Central memory CD8-positive, alpha-beta T cell (primary cell): Measurements from ENCODE around the gene FRMPD4.

ENCODE experiments used
- ATAC-seq: fragments of 150-1000 bp; cut with Tn5 transposase; replicated peaks from 2 replicates; pipeline ENCODE4 v1.10.0; 2022; ENCODE audit warnings: mild to moderate bottlenecking, moderate FRiP score, moderate number of reproducible peaks; ENCODE audit not compliant: poor library complexity, severe bottlenecking; ENCODE audit errors: extremely low read depth
- DNase-seq, 2 donors: peaks; one replicate each; pipeline ENCODE4 v3.0.0; 2021; ENCODE audit warnings: low spot score in 2 of 2
- H3K27ac Mint-ChIP-seq: one replicate; pipeline ENCODE4 v1.8.0; 2022; ENCODE audit warnings: low read depth, mild to moderate bottlenecking, moderate library complexity, mixed read lengths
- H3K27me3 Mint-ChIP-seq: one replicate; pipeline ENCODE4 v1.8.0; 2022; ENCODE audit warnings: mixed read lengths
- H3K36me3 Mint-ChIP-seq: one replicate; pipeline ENCODE4 v1.8.0; 2022; ENCODE audit warnings: mild to moderate bottlenecking, moderate library complexity, mixed read lengths; ENCODE audit not compliant: insufficient read depth
- H3K4me1 Mint-ChIP-seq: one replicate; pipeline ENCODE4 v1.8.0; 2022; ENCODE audit warnings: mixed read lengths
- H3K4me3 Mint-ChIP-seq: one replicate; pipeline ENCODE4 v1.8.0; 2022; ENCODE audit warnings: mild to moderate bottlenecking, moderate library complexity, mixed read lengths
- H3K9me3 Mint-ChIP-seq: one replicate; pipeline ENCODE4 v1.8.0; 2022; ENCODE audit warnings: mixed read lengths

The FRMPD4 gene

GRCh38 chrX:12548746-12549145 is 410.5 kb downstream of the FRMPD4 start:
- DNase-seq (no peak), ATAC-seq (no peak)
- Mint-ChIP-seq H3K4me1 (no peaks in the 10 kb centered on the region), H3K36me3 (no peaks in the 10 kb centered on the region), H3K27ac (no peak overlapping the region), H3K4me3 (no peak overlapping the region), H3K9me3 (no peaks in the 10 kb centered on the region), H3K27me3 (no peaks in the 10 kb centered on the region)

GRCh38 chrX:12554206-12554605 is 415.9 kb downstream of the FRMPD4 start:
- Mint-ChIP-seq H3K27me3 (no peaks in the 10 kb centered on the region), H3K4me1 (no peaks in the 10 kb centered on the region), H3K27ac (no peak overlapping the region), H3K36me3 (no peaks in the 10 kb centered on the region), H3K9me3 (no peaks in the 10 kb centered on the region), H3K4me3 (no peak overlapping the region)
- no peak for ATAC-seq
- no peak for DNase-seq

- H3K9me3 Mint-ChIP-seq: no peaks in the 10 kb centered on the region
- DNase-seq (no peak), ATAC-seq (no peak)
- no peaks in the 10 kb centered on the region for H3K27me3 Mint-ChIP-seq
- H3K27ac Mint-ChIP-seq: no peak overlapping the region
- no peaks in the 10 kb centered on the region for H3K4me1 Mint-ChIP-seq
- no peak overlapping the region for H3K4me3 Mint-ChIP-seq
- H3K36me3 Mint-ChIP-seq: no peaks in the 10 kb centered on the region
Measured at GRCh38 chrX:12563121-12563520, 424.8 kb downstream of the FRMPD4 start.

- H3K27me3 Mint-ChIP-seq: no peaks in the 10 kb centered on the region
- H3K9me3 Mint-ChIP-seq: no peaks in the 10 kb centered on the region
- no peak for ATAC-seq
- H3K36me3 Mint-ChIP-seq: no peaks in the 10 kb centered on the region
- H3K27ac Mint-ChIP-seq: no peak overlapping the region
- H3K4me3 Mint-ChIP-seq: no peak overlapping the region
- DNase-seq: no peak
- H3K4me1 Mint-ChIP-seq: no peaks in the 10 kb centered on the region
Measured at GRCh38 chrX:12564221-12564620, 425.9 kb downstream of the FRMPD4 start.

GRCh38 chrX:12567857-12568256 is 429.6 kb downstream of the FRMPD4 start:
- Mint-ChIP-seq H3K27me3 (no peaks in the 10 kb centered on the region), H3K9me3 (no peaks in the 10 kb centered on the region), H3K27ac (no peak overlapping the region), H3K36me3 (no peaks in the 10 kb centered on the region), H3K4me3 (no peak overlapping the region), H3K4me1 (no peaks in the 10 kb centered on the region)
- DNase-seq (no peak), ATAC-seq (no peak)

GRCh38 chrX:12570859-12571501 is 432.7 kb downstream of the FRMPD4 start:
- Mint-ChIP-seq H3K4me1 (no peaks in the 10 kb centered on the region), H3K36me3 (no peaks in the 10 kb centered on the region), H3K9me3 (no peaks in the 10 kb centered on the region), H3K4me3 (no peak overlapping the region), H3K27me3 (no peaks in the 10 kb centered on the region), H3K27ac (no peak overlapping the region)
- ATAC-seq (no peak), DNase-seq (no peak)

- no peaks in the 10 kb centered on the region for H3K27me3 Mint-ChIP-seq
- no peak overlapping the region for H3K27ac Mint-ChIP-seq
- ATAC-seq (no peak), DNase-seq (no peak)
- no peak overlapping the region for H3K4me3 Mint-ChIP-seq
- H3K36me3 Mint-ChIP-seq: no peaks in the 10 kb centered on the region
- H3K4me1 Mint-ChIP-seq: no peaks in the 10 kb centered on the region
- no peaks in the 10 kb centered on the region for H3K9me3 Mint-ChIP-seq
Measured at GRCh38 chrX:12579311-12579710, 441.0 kb downstream of the FRMPD4 start.

- ATAC-seq: no peak
- no peak for DNase-seq
- Mint-ChIP-seq H3K9me3 (no peaks in the 10 kb centered on the region), H3K27ac (no peak overlapping the region), H3K4me1 (no peaks in the 10 kb centered on the region), H3K27me3 (no peaks in the 10 kb centered on the region), H3K36me3 (no peaks in the 10 kb centered on the region), H3K4me3 (no peak overlapping the region)
Measured at GRCh38 chrX:12580548-12580947, 442.3 kb downstream of the FRMPD4 start.

- Mint-ChIP-seq H3K27me3 (no peaks in the 10 kb centered on the region), H3K36me3 (no peaks in the 10 kb centered on the region), H3K27ac (no peak overlapping the region), H3K4me3 (no peak overlapping the region), H3K9me3 (no peaks in the 10 kb centered on the region), H3K4me1 (no peaks in the 10 kb centered on the region)
- no peak for ATAC-seq
- no peak for DNase-seq
Measured at GRCh38 chrX:12581546-12581945, 443.3 kb downstream of the FRMPD4 start.

GRCh38 chrX:12582649-12583048 is 444.4 kb downstream of the FRMPD4 start:
- H3K27me3 Mint-ChIP-seq: no peaks in the 10 kb centered on the region

GRCh38 chrX:12583543-12583942 is 445.3 kb downstream of the FRMPD4 start:
- no peak overlapping the region for H3K27ac Mint-ChIP-seq

More at GRCh38 chrX:12582649-12583048, 444.4 kb downstream of the FRMPD4 start:
- ATAC-seq: no peak
- no peaks in the 10 kb centered on the region for H3K4me1 Mint-ChIP-seq
- H3K9me3 Mint-ChIP-seq: no peaks in the 10 kb centered on the region
- H3K4me3 Mint-ChIP-seq: no peak overlapping the region
- H3K27ac Mint-ChIP-seq: no peak overlapping the region
- DNase-seq: no peak
- H3K36me3 Mint-ChIP-seq: no peaks in the 10 kb centered on the region

GRCh38 chrX:12595720-12596119 is 457.4 kb downstream of the FRMPD4 start:
- Mint-ChIP-seq H3K27me3 (no peaks in the 10 kb centered on the region), H3K27ac (no peak overlapping the region), H3K4me1 (no peaks in the 10 kb centered on the region), H3K9me3 (no peaks in the 10 kb centered on the region), H3K4me3 (no peak overlapping the region), H3K36me3 (no peaks in the 10 kb centered on the region)
- ATAC-seq (no peak), DNase-seq (no peak)

More at GRCh38 chrX:12583543-12583942, 445.3 kb downstream of the FRMPD4 start:
- ATAC-seq (no peak), DNase-seq (no peak)
- no peaks in the 10 kb centered on the region for H3K36me3 Mint-ChIP-seq
- H3K4me1 Mint-ChIP-seq: no peaks in the 10 kb centered on the region
- no peaks in the 10 kb centered on the region for H3K27me3 Mint-ChIP-seq
- no peaks in the 10 kb centered on the region for H3K9me3 Mint-ChIP-seq
- H3K4me3 Mint-ChIP-seq: no peak overlapping the region

GRCh38 chrX:12610079-12610478 is 471.8 kb downstream of the FRMPD4 start:
- Mint-ChIP-seq H3K4me3 (no peak overlapping the region), H3K4me1 (no peaks in the 10 kb centered on the region), H3K27ac (no peak overlapping the region), H3K36me3 (no peaks in the 10 kb centered on the region), H3K27me3 (peaks cover 9% of the 10 kb centered on the region), H3K9me3 (peaks cover 5% of the 10 kb centered on the region)
- DNase-seq: no peak
- no peak for ATAC-seq
